Loucy (cell line): ENCODE measurements around the gene PAK3.

Experiments
- EZH2phosphoT487 ChIP-seq: fragments of 200-600 bp; IDR thresholded peaks from 2 replicates; pipeline ENCODE4 v1.6.1; 2018; ENCODE audit warnings: antibody characterized with exemption, mild to moderate bottlenecking, moderate library complexity, borderline replicate concordance
- TF ChIP-seq, protein P1 (sequence below): fragments of 200-600 bp; sonication (generic); conservative IDR thresholded peaks from 2 replicates; pipeline ENCODE4 v1.5.1; 2014; ENCODE audit warnings: mild to moderate bottlenecking, antibody characterized with exemption, low read length

DNA sequence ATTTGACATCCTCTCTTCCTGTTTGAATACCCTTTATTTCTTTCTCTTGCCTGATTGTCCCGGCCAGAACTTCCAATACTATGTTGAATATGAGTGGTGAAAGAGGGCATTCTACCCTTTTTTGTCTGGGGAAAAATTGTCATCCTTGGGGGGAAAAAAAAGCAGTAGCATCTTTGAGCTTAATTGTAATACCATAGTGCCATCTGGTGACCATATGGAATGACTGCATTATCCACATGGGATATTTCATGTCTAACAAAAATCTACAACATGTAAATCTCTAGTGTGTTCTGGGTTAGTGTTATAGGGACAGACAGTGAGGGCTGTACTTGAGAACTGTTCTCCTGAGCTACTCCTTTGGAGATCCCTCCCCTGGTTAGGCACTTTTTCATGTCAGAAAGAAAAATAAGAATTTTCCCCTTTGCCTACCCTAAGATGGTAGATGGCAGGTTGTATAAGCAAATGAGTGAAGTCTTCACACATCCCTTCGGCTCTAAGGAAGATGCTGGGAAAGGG, 148.3 kb downstream of the PAK3 start:
- TF ChIP-seq, protein P1, sequence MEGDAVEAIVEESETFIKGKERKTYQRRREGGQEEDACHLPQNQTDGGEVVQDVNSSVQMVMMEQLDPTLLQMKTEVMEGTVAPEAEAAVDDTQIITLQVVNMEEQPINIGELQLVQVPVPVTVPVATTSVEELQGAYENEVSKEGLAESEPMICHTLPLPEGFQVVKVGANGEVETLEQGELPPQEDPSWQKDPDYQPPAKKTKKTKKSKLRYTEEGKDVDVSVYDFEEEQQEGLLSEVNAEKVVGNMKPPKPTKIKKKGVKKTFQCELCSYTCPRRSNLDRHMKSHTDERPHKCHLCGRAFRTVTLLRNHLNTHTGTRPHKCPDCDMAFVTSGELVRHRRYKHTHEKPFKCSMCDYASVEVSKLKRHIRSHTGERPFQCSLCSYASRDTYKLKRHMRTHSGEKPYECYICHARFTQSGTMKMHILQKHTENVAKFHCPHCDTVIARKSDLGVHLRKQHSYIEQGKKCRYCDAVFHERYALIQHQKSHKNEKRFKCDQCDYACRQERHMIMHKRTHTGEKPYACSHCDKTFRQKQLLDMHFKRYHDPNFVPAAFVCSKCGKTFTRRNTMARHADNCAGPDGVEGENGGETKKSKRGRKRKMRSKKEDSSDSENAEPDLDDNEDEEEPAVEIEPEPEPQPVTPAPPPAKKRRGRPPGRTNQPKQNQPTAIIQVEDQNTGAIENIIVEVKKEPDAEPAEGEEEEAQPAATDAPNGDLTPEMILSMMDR: peak; percentile 63
- no peak for TF ChIP-seq EZH2phosphoT487
